ENCODE results near the gene RCBTB1. TPM values are rescaled to one million over a fixed set of nuclear protein-coding genes. Genes with fewer than 3 reads are reported as not detected.

The RCBTB1 gene
- total RNA-seq, 1 experiment from 2014 or later = 26.1 TPM

DNA sequence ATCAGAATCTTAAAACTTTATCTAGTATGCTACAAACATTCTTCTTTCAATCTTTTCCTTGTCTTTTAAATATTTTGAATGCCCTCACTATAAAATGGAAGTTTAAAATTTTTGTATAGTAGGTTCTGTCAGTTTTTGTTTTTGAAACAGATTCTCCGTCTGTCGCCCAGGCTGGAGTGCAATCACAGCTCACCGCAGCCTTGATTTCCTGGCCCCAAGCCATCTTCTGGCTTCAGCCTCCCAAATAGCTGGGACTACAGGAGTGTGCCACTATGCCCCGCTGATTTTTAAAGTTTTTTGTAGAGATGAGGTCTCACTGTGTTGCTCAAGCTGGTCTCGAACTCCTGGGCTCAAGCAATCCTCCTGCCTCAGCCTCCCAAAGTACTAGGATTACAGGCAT lies 68.9 kb downstream of the RCBTB1 start:
- H2BK5ac ChIP-seq (ENCODE audit: insufficient read length, low read length) = no peak overlapping the region
- H2BK12ac ChIP-seq (ENCODE audit: insufficient read length, low read depth, low read length) = no peak overlapping the region
- H3K4me1 Mint-ChIP-seq = peaks cover 0 to 5% of the 10 kb centered on the region in 2 experiments; a peak in 1 of 4 replicates
- TF ChIP-seq, protein P1, sequence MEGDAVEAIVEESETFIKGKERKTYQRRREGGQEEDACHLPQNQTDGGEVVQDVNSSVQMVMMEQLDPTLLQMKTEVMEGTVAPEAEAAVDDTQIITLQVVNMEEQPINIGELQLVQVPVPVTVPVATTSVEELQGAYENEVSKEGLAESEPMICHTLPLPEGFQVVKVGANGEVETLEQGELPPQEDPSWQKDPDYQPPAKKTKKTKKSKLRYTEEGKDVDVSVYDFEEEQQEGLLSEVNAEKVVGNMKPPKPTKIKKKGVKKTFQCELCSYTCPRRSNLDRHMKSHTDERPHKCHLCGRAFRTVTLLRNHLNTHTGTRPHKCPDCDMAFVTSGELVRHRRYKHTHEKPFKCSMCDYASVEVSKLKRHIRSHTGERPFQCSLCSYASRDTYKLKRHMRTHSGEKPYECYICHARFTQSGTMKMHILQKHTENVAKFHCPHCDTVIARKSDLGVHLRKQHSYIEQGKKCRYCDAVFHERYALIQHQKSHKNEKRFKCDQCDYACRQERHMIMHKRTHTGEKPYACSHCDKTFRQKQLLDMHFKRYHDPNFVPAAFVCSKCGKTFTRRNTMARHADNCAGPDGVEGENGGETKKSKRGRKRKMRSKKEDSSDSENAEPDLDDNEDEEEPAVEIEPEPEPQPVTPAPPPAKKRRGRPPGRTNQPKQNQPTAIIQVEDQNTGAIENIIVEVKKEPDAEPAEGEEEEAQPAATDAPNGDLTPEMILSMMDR (conservative IDR thresholded peaks at IDR 0.05) = no peak
- H3K9me3 ChIP-seq (ENCODE audit: control insufficient read depth, low read depth, low read length) = no peaks in the 10 kb centered on the region
- H3K4ac ChIP-seq (ENCODE audit: low read depth, low read length) = no peak overlapping the region
- H3K27me3 ChIP-seq (ENCODE audit: insufficient read depth, low read length) = no peaks in the 10 kb centered on the region
- H3K27ac Mint-ChIP-seq = no peak overlapping the region
- no peaks in the 10 kb centered on the region for H3K23me2 ChIP-seq (ENCODE audit: insufficient read length, low read depth, low read length, poor library complexity, severe bottlenecking)
- no peak for DNase-seq
- no peak overlapping the region for H3K9ac ChIP-seq (ENCODE audit: extremely low read depth, insufficient read length, low read length)
- no peaks in the 10 kb centered on the region for H3K79me2 ChIP-seq (ENCODE audit: insufficient read depth, low read length)
- no peaks in the 10 kb centered on the region for H4K20me1 ChIP-seq (ENCODE audit: control insufficient read depth, insufficient read depth, insufficient read length)
- H2BK15ac ChIP-seq (ENCODE audit: low read depth, low read length) = no peak overlapping the region
- no peak overlapping the region for H3K4me3 Mint-ChIP-seq
- no peak overlapping the region for H2AFZ ChIP-seq (ENCODE audit: low read length)
- H3K79me1 ChIP-seq (ENCODE audit: insufficient read depth, low read depth, low read length, poor library complexity, severe bottlenecking) = no peaks in the 10 kb centered on the region
- no peak overlapping the region for H2BK120ac ChIP-seq (ENCODE audit: low read depth, low read length, poor library complexity, severe bottlenecking)
- H3K9me3 Mint-ChIP-seq = no peaks in the 10 kb centered on the region
- no peak overlapping the region for H2BK20ac ChIP-seq (ENCODE audit: low read depth, low read length, poor library complexity, severe bottlenecking)
- H3K4me1 ChIP-seq (ENCODE audit: insufficient read depth, low read length) = no peaks in the 10 kb centered on the region
- no peak overlapping the region for H3K56ac ChIP-seq (ENCODE audit: insufficient read length, low read depth, low read length)
- H3K23ac ChIP-seq (ENCODE audit: insufficient read length, low read depth, low read length) = no peak overlapping the region
- WGBS (ENCODE audit: extremely low coverage, insufficient read length, low lambda C conversion rate) = no CpG with 5 or more reads among the region's 5 CpGs
- H3K18ac ChIP-seq (ENCODE audit: insufficient read length, low read depth, low read length) = no peak overlapping the region
- no peak overlapping the region for H4K5ac ChIP-seq (ENCODE audit: insufficient read length, low read depth, low read length)
- no peak overlapping the region for H4K91ac ChIP-seq (ENCODE audit: insufficient read length, low read depth, low read length)
- H3K4me2 ChIP-seq (ENCODE audit: insufficient read depth, insufficient read length, low read length) = no peak overlapping the region
- H2AK5ac ChIP-seq (ENCODE audit: insufficient read length, low read length) = no peak overlapping the region
- no peak overlapping the region for H3K14ac ChIP-seq (ENCODE audit: insufficient read depth, low read length)
- H3K36me3 Mint-ChIP-seq (ENCODE audit: insufficient read depth in 1 of 3, low read depth in 3 of 3) = peaks cover 0 to 8% (median 0%) of the 10 kb centered on the region in 3 experiments; a peak in 2 of 7 replicates
- no peaks in the 10 kb centered on the region for H3K27me3 Mint-ChIP-seq (ENCODE audit: low read depth)
- no peak overlapping the region for H3T11ph ChIP-seq (ENCODE audit: low read length)
- H4K8ac ChIP-seq (replicated peaks; ENCODE audit: insufficient read length, low read depth, low read length) = no peak overlapping the region
- no peak overlapping the region for H3K27ac ChIP-seq (ENCODE audit: insufficient read length, low read depth, low read length)

Data from H9 (cell line).